GM21447 (cell line): ENCODE measurements around the gene MAGI3.
"Not testable (repeated sequence)": the region's sequence is repeated elsewhere in the genome, so short reads cannot be mapped to it uniquely, and the experiment has no call there.

Experiments used
- ATAC-seq: cut with Tn5 transposase; IDR thresholded peaks from one replicate; pipeline ENCODE4 v1.9.1; 2021; ENCODE audit not compliant: unreplicated experiment

Gene MAGI3

GRCh38 chr1:113396585-113396984 is 6.3 kb downstream of the MAGI3 start:
- no peak for ATAC-seq

DNA sequence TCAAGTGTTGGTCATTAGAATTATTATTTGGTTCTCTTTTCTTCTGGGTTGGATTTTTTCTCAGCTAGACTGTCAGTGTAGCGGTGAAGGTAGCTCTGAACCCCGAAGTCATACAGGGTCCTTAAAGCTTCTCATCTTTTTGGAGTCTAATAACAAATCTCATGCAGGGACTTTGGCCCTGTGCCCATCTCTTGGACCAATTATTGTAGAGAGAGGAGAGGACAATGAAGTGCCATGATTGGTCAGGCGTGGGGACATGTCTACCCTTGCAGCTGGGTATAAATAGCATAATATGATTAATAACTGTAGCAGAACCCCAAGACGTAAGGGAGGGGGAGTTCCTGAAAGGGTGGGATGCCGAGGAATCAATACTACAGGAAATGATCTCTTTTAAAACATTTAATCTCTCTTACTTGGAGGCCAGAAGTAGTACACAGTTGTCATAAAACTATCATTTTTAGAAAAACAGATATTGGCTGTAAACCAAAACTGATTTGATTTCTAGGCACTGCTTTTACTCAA is 8.8 kb downstream of the MAGI3 start:
- no peak for ATAC-seq

- no peak for ATAC-seq
Measured at GRCh38 chr1:113401067-113401466, 10.8 kb downstream of the MAGI3 start.

DNA sequence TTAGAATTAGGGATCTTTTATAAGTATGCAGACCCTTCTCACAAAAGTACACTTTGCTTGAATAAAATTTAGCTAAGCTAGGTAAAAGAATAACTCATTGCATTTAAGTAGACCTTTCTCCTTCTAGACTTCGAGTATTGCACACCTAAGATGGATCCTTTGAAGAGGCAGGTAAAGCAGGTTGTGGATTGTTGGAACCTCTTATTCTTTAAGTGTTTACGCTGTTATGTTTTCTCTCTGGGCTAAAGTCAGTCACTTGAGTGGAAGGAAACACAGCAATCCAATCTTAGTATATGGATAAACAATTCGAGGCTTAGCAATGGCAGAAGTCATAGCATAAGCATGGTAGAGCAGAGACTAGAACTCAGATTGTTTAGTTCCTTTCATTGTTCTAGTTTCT is 11.4 kb downstream of the MAGI3 start:
- no peak for ATAC-seq

GRCh38 chr1:113403065-113403464 is 12.8 kb downstream of the MAGI3 start:
- ATAC-seq = no peak

- no peak for ATAC-seq
Measured at GRCh38 chr1:113405573-113405972, 15.3 kb downstream of the MAGI3 start.

GRCh38 chr1:113406149-113406548 is 15.8 kb downstream of the MAGI3 start:
- not testable (repeated sequence) for ATAC-seq

- no peak for ATAC-seq
Measured at GRCh38 chr1:113409363-113409762, 19.0 kb downstream of the MAGI3 start.

- not testable (repeated sequence) for ATAC-seq
Measured at GRCh38 chr1:113412020-113412419, 21.7 kb downstream of the MAGI3 start.

- ATAC-seq = no peak
Measured at GRCh38 chr1:113415310-113416070, 25.2 kb downstream of the MAGI3 start.

DNA sequence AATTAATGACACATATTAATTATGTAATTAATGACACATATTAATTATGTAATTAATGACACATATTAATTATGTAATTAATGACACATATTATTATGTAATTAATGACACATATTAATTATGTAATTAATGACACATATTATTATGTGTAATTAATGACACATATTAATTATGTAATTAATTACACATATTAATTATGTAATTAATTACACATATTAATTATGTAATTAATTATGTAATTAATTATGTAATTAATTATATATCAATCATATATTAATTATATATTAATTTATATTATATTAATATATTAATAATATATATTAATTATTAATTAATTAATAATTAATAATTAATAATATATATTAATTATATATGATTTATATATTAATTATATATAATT is 25.8 kb downstream of the MAGI3 start:
- not testable (repeated sequence) for ATAC-seq

DNA sequence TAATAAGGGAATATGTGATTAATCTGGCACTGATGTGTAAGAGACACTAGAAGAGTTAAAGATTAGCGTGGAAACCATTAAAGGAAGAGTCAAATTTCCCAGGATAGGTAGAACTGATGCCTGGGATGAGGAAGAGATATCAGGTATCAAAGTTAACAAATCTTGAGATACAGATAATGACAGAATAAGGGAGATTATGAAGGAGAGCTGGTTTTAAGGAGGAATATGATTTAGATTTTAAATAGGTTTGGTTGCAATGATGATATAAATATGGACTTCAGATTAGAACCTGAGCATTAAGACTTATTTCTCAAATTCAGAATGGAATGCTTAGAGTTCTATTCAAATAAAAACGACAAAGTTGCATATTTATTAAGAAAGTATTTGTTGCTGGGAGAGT is 26.2 kb downstream of the MAGI3 start:
- ATAC-seq = no peak

GRCh38 chr1:113422315-113423068 is 32.2 kb downstream of the MAGI3 start:
- ATAC-seq = no peak

- no peak for ATAC-seq
Measured at GRCh38 chr1:113423826-113424225, 33.5 kb downstream of the MAGI3 start.

- no peak for ATAC-seq
Measured at GRCh38 chr1:113429461-113430153, 39.3 kb downstream of the MAGI3 start.

GRCh38 chr1:113433184-113433583 is 42.9 kb downstream of the MAGI3 start:
- no peak for ATAC-seq

DNA sequence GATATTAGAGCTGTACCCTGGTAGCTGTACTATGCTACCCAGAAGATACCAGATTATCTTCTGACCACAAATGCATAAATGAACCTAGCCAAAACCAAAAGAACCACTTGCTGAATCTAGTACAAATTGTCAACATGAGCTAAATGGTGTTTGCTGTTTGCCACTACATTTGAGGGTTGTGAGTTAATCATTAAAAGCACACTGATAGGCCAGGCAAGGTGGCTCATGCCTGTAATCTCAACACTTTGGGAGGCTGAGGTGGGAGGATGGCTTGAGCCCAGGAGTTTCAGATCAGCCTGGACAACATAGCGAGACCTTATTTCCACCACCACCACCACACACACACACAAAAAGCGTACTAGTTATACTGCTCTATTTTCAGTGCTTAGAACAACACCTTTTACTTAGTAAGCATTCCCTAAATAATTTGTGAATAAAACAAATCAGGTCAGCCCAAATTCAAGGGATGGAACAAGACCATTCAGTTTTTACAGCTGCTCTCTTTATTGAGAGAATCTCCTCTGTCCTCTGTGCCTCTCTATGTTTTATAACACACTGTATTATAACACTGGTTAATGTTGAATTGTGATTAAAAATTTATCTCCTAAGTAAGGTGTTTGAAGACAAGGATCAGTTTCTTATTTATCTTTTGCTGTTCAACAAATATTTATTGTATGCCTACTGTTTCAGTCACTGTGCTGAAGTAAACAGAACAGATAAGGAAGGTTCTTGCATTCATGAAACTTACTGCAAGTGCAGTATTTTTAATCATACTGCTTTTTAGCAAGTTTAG is 44.0 kb downstream of the MAGI3 start:
- ATAC-seq = no peak

DNA sequence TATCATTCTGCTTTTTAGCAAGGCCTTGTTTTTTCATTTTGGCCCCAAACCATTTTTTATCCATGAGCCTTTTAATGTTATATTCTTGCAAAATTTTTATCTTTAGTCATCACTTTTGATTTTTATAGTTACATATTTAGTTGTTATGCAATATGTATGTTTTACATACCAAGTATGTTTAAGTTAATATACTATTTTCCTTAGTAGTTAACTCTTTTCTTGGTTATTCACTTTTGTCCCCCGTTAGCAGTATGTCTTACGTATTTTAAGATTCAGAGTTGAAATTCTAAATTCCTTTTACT is 44.5 kb downstream of the MAGI3 start:
- ATAC-seq = no peak

- ATAC-seq = no peak
Measured at GRCh38 chr1:113437554-113438341, 47.4 kb downstream of the MAGI3 start.
